GM12878 (cell line): Measurements from ENCODE around the gene GNPTG.

Experiments
- BCLAF1 ChIP-seq: fragments of 450-650 bp; IDR thresholded peaks from 2 replicates; pipeline ENCODE4 v1.6.1; 2017; ENCODE audit warnings: antibody characterized with exemption, mild to moderate bottlenecking, moderate library complexity
- CREB1 ChIP-seq: IDR thresholded peaks from 2 replicates; pipeline ENCODE4 v1.6.1; 2012; ENCODE audit warnings: low read depth, mild to moderate bottlenecking, inconsistent platforms
- CTCF ChIP-seq, 3 experiments: IDR thresholded peaks in 2 of 3; conservative IDR thresholded peaks in 1 of 3; 2 replicates each; pipeline ENCODE4 v1.5.1; 2011; ENCODE audit warnings: low read depth in 3 of 3, low read length in 3 of 3, mild to moderate bottlenecking in 3 of 3, control low read depth in 2 of 3, moderate library complexity in 2 of 3, inconsistent platforms in 1 of 3, mixed read lengths in 1 of 3; ENCODE audit not compliant: control insufficient read depth in 2 of 3, insufficient read depth in 1 of 3; ENCODE audit errors: extremely low read depth in 1 of 3
- EED ChIP-seq: sonication (generic); IDR thresholded peaks from 2 replicates; pipeline ENCODE4 v1.6.1; 2016; ENCODE audit warnings: antibody characterized with exemption, low read depth
- EP300 ChIP-seq, 2 experiments: fragments of 150-350 bp in 1 of 2; IDR thresholded peaks; 2 replicates each; pipeline ENCODE4 v1.6.1; 2011 to 2012; ENCODE audit warnings: low read depth in 2 of 2, low read length in 2 of 2, borderline replicate concordance in 1 of 2, improper control_type of control experiment in 1 of 2, inconsistent platforms in 1 of 2; ENCODE audit not compliant: control insufficient read depth in 1 of 2
- IKZF2 ChIP-seq, 2 experiments: fragments of 450-650 bp; IDR thresholded peaks; 2 replicates each; pipeline ENCODE4 v1.6.1; 2017; ENCODE audit warnings: mild to moderate bottlenecking in 2 of 2, moderate library complexity in 2 of 2
- KDM1A ChIP-seq: fragments of 200-600 bp; sonication (generic); IDR thresholded peaks from 2 replicates; pipeline ENCODE4 v1.6.1; 2016; ENCODE audit warnings: borderline replicate concordance
- POLR2AphosphoS5 ChIP-seq: IDR thresholded peaks from 2 replicates; pipeline ENCODE4 v1.6.1; 2011; ENCODE audit warnings: mild to moderate bottlenecking, low read length, inconsistent platforms
- TARDBP ChIP-seq: IDR thresholded peaks from 2 replicates; pipeline ENCODE4 v1.6.1; 2016; ENCODE audit warnings: borderline replicate concordance

- TF ChIP-seq CREB1 = no peak
- TF ChIP-seq TARDBP = no peak
- TF ChIP-seq IKZF2 (IDR thresholded peaks at IDR 0.05) = no peak
- TF ChIP-seq CTCF (IDR thresholded peaks at IDR 0.05 in 2 of 3, conservative IDR thresholded peaks at IDR 0.05 in 1 of 3; ENCODE audit: control insufficient read depth in 2 of 3, extremely low read depth in 1 of 3, insufficient read depth in 1 of 3, low read depth in 3 of 3, low read length in 3 of 3) = peak; percentile 1 to 59 (median 53); a peak in 4 of 6 replicates
- no peak for TF ChIP-seq EED
- no peak for TF ChIP-seq KDM1A
- no peak for TF ChIP-seq EP300 (IDR thresholded peaks at IDR 0.05; ENCODE audit: borderline replicate concordance in 1 of 2, control insufficient read depth in 1 of 2, low read depth in 2 of 2, low read length in 2 of 2)
- TF ChIP-seq POLR2AphosphoS5 = no peak
- TF ChIP-seq BCLAF1 = no peak
These were observed 21.3 kb upstream of the GNPTG start for GRCh38 chr16:1330260-1330914.
